ENCODE data around the gene UBAC2.

UBAC2 gene

DNA sequence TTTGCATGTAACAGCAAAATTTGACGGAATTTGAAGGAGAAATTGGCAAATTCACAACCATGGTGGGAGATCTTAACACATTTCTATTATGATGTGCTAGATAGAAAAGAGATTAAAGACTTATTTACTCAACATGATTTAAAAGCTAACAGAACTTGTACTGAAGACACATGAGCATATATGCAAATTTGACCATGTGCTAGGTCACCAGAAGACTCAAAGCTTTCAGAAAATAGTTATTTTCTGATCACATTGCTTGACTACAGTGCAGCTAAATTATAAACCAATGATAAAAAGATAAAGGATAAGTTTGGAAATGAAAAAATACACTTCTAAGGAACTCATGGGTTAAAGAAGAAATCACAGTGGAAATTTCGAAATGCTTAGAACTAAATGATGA is 97.4 kb downstream of the UBAC2 start:
- no peak for DNase-seq

DNA sequence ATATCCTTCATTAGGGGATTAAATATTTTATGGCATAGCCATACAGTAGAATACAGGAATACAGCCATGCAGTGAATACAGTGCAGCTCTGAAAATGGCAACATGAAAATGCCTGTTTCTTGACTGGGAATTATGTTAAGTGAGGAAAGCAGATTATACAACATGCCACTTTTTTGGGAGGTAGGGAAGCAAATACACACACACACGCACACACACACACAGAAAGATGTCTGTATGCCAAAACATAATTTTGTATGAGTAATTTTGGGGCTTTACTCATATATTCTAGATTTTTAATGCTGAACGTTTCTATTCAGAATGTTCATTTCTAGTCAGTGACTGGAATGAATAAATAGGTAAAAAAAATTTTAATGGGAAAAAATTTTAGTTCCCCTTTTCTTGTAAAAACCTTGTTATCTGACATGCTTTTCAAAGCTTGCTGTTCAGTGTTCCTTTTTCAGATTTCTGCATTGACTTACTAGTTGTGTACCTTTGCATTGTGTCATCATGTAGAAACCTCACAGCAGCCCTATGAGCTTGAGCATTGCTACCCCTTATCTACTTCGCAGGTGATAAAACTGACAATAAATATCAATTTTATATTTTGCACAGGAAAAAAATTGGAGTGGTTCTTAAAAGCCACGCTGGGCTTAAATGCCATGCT is 98.7 kb downstream of the UBAC2 start:
- no peak for DNase-seq

DNA sequence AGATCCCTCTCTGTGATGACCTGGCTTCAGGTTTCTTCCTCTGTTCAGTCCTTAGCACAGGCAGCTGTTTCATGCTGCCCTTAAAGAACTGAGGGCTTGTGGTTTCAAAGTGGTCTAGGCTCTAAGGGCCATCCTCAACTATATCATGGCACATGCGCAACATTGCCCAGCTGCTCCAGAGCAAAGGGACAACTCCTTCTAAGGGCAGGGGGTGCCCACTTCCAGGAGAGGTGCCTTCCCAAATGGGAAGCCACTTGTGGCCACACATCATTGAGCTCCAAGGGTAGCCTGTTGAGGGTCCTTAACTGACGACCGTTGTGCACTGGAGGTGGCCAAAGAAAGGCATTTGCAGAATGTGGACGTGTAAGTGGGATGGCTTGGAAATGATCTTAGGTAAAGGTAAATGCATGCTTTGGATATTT is 99.3 kb downstream of the UBAC2 start:
- no peak for DNase-seq

DNA sequence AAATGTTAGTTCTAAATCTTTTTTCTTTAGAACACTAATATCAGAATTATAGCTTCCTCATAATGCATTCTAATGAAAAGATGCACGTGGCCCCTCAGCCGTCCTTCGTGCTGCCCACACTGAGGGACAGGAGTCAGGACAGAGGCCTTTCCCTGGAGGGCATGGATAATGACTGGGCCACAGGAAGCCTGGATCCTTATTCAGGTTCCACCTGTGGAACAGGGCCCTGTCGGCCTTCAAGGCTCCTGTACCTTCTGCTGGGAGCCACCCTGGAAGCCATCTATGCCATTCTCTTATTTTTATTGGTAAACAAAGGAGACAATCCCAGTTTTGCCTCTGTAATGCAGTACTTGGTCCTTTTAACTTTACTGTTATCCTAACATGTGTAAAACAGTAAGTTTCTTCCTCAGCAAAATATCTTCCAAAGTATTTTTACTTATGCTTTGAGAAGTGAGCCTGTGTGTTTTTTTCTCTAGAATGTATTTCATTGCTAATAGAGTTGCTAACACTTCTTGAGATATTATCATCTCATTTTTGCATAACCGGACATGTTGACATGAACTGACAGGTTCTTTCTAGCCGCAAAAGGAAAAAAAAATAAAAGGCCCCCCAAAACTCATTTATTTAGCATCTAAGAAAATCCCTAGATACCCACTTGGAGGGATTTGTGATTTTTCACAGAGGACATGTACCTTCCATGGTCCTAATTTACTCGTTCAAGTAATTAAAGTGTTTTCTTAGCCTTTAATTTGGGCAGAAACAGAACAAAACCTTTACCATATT is 100.6 kb downstream of the UBAC2 start:
- DNase-seq: no peak

- DNase-seq: no peak
Measured at GRCh38 chr13:99301913-99302636, 101.4 kb downstream of the UBAC2 start.

DNA sequence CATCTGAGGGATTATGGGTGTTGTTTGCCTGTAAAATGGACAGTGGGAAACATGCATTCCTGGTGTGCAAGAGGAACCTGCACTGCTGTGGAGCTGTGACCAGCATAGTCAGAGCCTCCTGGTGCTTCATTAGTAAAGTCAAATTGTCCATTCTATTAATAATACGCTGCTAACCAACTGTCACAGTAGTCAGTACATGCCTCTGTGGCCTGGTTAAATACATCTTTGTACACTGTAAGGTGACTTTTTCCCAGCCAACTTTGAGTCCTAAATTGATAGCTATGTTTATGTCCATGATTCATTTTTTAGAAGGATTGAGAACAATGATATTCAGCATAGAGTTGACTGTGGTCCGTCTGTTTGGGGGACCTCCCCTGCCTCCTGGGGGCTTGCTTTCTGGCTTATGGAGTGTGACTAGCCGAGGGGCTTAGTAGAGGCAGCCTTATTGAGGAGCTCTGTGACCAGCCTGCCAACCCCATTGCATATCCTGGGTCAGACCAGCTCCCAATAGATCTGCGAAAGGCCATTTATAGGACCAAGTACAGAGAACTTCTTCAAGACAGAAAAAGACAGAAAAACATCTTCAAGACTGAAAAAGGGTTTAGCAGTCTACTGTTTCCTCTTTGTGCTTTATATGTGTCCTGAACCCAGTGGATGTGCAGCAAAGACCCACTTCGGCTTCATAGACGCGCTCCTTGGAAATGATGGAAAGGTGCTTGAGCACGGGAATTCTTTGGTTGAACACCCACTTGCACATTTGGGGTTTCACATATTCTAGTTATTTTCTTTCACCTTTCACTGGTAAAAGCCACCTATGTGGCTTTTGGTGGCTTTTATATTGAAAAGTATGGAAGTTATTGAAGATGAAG is 102.2 kb downstream of the UBAC2 start:
- no peak for DNase-seq

- DNase-seq: peak; percentile 60
Measured at GRCh38 chr13:99303863-99304521, 103.3 kb downstream of the UBAC2 start.

GRCh38 chr13:99304541-99304940 is 103.9 kb downstream of the UBAC2 start:
- DNase-seq: no peak

DNA sequence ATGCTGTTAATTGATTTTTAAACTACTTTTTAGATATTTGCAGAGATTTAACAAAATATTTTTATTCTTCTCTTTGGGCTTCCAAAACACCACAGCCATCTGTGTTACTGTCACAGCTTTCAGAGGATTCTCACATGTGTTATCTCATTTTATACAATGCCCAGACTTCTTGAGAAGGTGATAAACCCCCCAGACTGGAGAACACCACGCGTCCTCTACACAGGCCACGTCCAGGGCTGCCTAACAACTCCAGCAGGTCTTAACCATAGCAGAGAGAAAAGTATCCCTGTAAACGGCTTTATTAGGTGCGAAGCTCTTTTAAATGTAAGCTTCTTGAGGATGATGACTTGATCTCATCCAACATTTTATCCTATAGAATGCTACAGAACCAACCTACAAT is 104.5 kb downstream of the UBAC2 start:
- DNase-seq: no peak

DNA sequence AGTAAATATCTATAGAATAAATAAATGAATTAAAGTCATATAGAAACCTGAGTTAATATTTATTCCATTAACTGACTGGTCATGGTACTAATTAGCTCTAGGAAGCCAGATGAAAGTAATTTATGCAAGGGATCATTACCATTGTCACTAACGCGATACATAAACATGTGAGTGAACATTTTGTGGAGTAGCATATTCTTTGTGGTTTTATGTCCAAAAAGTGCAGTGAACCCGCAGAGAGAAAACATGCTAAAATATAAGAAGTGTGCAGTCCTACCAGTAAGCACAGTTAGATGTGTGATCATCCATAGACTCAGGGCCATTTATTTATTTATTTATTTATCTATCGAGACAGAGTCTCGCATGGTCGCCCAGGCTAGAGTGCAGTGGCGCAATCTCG is 104.9 kb downstream of the UBAC2 start:
- DNase-seq: no peak

GRCh38 chr13:99307247-99307646 is 106.6 kb downstream of the UBAC2 start, which contains the start of gene GPR183:
Gene GPR183 (minus strand): TSS chr13:99307399. CDS start chr13:99296145, 11,254 bp downstream.
- peak; percentile 80 for DNase-seq

GRCh38 chr13:99307648-99308339 is 107.1 kb downstream of the UBAC2 start:
- DNase-seq: no peak

- no peak for DNase-seq
Measured at GRCh38 chr13:99308471-99309087, 107.9 kb downstream of the UBAC2 start.

DNA sequence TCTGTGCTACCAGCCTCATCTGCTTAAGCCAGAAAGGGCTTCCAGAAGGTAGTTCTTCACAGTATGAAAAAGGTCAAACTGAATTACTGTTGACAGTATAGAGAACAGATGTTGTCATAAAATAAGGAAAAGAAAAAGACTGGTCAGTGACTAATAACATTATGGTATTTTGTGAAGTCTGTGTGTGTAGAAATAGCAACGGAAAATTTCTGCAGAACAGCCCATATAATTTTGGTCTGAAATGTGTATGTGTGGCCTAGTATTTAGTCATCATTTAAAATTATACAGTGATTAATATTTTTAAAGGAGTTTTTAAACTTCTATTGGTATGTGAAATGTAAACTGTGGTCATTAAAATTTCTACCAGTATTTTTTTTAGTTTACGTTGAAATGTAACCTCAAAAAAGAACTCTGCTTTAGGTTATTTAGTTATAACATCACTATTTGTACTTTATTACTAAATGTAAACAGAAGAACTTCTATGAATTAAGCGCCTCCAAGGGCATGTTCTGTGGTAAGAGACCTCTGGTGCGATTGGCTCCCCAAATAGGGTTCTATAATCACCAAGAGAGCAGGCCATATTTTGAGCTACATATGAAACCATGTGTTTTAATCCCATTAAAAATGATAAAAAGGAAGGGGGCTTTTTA is 109.9 kb downstream of the UBAC2 start:
- no peak for DNase-seq

GRCh38 chr13:99311137-99311536 is 110.5 kb downstream of the UBAC2 start:
- no peak for DNase-seq

- DNase-seq: no peak
Measured at GRCh38 chr13:99311748-99312492, 111.3 kb downstream of the UBAC2 start.

GRCh38 chr13:99312493-99312883 is 111.8 kb downstream of the UBAC2 start:
- no peak for DNase-seq

GRCh38 chr13:99313501-99313900 is 112.8 kb downstream of the UBAC2 start:
- DNase-seq: no peak

DNA sequence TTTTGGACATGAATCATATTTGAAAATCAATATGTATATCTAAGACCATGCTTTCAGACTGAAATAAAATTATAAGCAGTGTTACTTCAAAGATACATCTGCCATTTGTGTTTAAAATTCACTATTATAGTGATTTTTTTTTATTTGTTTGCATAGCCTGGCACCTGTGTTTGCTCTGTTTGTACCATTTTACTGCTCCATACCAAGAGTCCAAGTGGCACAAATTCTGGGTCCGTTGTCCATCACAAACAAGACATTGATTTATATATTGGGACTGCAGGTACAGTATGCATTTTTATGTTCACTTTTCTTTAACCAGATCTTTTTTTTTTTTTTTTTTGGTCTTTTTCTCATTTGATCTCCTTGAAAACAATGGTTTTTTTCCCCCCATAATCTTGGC is 113.3 kb downstream of the UBAC2 start:
- DNase-seq: no peak

Measured in central memory CD4-positive, alpha-beta T cell (primary cell).